SK-N-SH (cell line): ENCODE results near the gene RALBP1.

Experiments used
- FOSL2 ChIP-seq: IDR thresholded peaks from 2 replicates; pipeline ENCODE4 v1.4.0; 2012; ENCODE audit warnings: low read depth, mild to moderate bottlenecking, moderate library complexity, borderline replicate concordance
- MXI1 ChIP-seq: IDR thresholded peaks from 2 replicates; pipeline ENCODE4 v1.6.1; 2012; ENCODE audit warnings: mild to moderate bottlenecking, low read depth, low read length, improper control_type of control experiment
- TF ChIP-seq, protein P1 (sequence below): fragments of 200-600 bp; sonication (generic); IDR thresholded peaks from 2 replicates; pipeline ENCODE4 v1.6.1; 2017; ENCODE audit warnings: antibody characterized with exemption, mild to moderate bottlenecking, moderate library complexity

DNA sequence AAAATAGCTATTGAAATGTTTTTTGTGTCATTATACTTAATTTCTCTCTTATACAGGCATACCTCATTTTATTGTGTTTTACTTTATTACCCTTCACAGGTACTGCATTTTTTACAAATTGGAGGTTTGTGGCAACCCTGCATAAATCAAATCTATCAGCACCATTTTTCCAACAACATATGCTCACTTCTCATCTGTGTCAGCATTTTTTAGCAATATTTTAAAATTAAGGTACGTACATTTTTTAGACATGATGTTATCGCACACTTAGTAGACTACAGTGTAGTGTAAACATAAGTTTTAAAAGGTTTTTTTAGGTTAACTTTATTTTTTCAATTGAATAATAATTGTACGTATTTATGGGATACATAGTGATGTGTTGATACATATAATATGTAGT lies 30.8 kb upstream of the RALBP1 start:
- TF ChIP-seq, protein P1, sequence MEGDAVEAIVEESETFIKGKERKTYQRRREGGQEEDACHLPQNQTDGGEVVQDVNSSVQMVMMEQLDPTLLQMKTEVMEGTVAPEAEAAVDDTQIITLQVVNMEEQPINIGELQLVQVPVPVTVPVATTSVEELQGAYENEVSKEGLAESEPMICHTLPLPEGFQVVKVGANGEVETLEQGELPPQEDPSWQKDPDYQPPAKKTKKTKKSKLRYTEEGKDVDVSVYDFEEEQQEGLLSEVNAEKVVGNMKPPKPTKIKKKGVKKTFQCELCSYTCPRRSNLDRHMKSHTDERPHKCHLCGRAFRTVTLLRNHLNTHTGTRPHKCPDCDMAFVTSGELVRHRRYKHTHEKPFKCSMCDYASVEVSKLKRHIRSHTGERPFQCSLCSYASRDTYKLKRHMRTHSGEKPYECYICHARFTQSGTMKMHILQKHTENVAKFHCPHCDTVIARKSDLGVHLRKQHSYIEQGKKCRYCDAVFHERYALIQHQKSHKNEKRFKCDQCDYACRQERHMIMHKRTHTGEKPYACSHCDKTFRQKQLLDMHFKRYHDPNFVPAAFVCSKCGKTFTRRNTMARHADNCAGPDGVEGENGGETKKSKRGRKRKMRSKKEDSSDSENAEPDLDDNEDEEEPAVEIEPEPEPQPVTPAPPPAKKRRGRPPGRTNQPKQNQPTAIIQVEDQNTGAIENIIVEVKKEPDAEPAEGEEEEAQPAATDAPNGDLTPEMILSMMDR = no peak
- TF ChIP-seq FOSL2 (no peak), MXI1 (no peak)
